Retina (tissue), 1 donor: ENCODE data around the gene MYOG.

Experiments used
- DNase-seq: peaks from one replicate; pipeline ENCODE4 v3.0.0-alpha.2; 2016

Gene MYOG

DNA sequence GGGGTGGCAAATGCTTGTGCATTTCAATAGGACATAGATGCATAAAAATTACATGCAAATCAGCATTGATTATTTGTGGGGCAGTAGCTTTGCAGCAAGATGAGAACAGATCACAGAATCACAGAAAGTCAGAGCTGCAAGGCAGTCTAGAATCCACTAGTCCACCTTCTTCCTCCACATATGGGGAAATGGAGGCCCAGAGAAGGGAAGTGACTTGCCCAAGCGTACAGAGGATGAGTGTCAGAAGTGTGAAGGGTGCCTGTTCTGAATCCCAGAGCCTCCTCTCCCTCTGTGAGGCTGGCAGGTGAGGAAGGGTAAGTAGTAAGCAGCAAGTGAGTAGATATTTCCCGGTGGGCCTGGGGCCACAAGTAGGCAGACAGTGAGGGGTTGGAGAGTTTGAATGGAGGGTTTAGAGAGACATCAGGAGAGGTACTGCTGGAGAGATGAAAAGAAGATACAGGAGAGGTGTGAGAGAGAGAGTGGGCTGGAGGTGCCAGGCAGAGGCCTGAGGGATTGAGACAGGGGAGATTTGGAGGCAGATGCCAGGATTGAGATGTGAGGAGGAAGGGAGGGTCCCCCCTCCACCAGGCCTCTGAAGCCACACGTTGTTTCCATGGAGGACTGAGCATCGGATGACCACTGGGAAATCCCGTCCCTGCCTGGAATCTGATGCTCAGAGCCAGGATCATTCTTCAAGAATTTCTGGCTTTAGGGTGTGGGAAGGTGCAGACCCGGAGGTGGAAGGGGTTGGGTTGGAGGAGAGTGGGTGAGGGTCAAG, 4.8 kb upstream of the MYOG start:
- no peak for DNase-seq

DNA sequence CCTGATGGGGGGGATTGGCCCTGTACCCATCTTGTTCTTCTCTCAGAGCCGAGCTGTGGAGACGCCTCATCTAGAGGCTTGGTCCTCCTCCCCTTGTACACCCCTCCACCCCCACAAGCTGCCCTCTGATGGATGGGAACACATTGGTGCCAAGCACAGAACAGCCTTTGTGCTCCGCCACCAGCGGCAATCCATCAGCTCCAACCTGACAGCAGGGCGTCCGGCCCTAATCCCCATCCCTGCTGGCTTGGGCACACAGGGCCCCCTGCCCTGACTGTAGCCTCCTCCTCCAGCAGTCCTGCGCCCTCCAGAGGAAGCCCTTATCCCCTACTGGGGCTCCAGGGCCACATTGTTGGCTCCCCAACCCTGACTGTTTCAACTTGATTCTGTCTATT, 3.8 kb upstream of the MYOG start:
- no peak for DNase-seq

DNA sequence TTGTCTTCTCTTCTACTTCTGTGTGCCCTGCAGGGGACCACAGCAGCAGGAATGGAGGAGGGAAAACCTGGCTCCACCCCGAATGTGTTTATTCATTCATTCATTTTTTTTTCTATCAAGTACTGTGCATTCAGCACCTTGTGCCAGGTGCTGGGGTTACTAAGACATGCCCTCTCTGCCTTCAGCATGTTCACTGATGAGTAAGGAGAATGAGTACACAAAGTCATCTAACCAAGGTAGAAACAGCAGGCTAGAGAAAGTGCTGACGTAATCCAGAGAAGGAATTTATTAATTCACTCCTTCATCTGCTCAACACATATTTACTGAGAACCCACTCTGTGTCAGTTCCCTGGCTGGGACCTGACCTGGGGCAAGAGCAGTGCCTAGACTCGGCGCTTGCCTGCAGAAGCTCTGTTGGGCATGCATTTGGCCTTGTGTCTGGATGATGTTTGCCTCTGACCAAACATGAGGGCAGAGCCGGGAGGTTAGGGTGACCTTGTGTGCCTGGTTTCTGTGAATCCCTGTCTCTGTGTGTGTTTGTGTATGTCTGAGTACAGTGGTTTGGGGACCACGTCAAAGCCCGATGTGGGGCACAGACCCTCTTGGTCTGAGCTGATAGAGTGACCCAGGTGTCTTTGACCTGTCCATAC, 3.3 kb upstream of the MYOG start:
- DNase-seq, result no peak

DNA sequence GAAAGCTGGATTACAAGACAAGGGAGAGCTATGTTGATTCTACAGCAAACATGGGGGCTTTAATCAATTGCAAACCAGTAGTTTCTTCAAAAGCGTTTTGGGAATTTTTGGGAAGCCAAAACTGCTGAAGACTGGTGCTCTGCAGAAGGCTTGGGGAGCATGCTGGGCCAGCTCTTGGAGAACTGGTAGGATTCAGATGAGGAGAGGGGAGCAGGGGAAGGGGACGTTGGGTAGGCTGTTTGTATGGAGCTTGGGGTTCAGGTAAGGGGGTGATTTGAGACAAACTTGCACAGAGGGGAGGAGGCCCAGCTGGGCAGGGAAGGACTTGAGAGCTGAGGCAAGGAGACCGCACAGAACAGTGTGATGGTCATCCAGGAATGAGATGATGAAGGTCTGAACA, 2.6 kb upstream of the MYOG start:
- DNase-seq, result no peak

DNA sequence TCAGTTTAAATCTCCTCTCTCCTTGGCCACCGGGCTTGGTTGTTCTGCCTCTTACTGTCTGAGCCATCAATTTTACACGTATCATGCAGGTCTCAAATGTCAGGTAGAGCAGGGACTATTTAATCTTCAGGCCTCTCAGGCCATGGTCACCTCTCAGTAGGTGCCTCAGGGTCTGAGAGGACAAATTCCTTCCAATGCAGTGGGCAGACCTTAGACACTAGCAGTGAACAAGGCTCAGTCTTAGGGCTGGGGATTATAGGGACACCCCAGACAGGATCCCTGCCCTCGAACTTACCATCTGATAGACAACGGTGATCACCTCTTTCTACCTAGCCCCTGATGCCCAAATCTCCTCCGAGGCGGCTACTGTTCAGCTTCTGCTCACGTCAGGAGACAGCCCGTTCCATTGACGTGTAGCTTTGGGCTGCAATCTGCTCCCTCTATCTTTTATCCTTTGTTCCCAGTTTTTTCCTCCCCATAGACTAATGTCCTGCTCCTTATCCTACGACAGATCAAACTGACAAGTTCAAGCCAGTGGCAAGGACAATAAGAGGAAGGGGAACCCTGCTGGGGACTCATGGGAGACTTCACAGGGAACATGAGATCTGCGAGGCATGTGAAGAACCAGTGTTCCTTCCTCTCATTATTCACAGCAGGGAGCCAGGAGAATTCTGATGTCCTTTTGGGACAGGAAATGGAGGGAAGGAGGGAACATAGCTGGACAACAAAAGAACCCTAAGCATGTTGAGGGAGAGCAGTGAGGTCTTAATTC, 1.4 kb upstream of the MYOG start:
- DNase-seq, result no peak

DNA sequence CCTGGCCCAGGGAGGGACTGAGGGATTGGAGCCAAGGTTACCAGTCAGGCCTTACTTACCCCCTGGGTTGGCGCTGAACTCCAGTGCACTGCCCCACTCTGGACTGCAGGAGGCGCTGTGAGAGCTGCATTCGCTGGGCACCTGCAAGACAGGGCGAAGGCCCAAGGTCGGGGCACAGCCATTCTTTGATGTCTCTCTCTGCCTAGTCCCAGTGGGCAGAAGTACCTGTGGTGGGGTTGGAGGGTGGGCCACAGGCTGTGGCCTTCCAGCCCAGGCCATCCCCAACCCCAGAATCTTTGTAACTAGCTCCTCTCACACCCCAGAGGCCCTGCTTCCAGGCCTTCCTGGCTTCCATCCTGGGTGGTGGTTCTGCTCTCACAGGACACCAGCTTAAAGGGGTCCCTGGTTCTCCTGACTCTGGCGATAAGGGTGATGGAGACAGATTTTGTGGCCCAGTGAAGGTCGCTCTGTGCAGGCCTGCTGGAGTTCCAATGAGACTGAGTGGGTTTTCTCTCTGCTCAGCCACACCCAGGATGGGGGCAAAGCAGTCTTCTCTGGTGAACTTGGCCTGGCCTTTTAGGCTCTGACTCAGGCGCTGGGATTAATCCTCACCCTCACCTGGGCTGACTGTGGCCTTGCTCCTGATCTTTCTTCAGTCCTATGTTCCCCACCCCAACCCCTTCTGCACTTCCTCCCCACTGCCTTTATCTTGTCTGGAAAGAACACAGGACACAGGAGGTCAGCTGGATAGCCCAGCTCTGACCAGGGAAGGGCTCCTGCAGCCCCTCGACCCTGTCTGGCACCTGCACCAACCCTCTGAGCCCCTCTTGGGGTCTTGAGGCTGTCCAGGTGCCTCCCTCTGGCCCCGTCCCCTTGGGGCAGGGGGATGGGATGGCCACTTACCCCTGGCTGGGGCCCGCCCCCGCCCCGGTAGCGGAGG, 954 bp downstream of the MYOG start:
- DNase-seq, result no peak

DNA sequence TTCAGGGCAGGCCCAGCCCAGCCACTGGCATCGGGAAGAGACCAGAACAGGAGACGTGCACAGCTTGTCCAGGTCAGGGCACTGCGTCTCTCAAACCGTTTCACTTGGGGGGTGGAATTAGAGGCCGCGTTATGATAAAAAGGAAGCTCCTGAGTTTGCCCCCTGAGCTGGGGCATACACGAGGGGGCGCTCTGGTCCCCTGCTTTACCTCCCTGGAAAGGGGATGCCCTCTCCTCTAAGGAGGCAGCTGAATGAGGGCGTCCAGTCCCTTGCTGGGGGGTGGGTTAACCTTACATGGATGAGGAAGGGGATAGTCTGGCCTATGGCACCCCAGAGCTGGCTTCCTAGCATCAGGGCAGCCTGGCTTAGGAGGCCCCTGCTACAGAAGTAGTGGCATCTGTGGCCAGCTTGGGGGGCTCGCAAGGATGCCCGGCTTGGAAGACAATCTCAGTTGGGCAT, 2.3 kb downstream of the MYOG start:
- no peak for DNase-seq

DNA sequence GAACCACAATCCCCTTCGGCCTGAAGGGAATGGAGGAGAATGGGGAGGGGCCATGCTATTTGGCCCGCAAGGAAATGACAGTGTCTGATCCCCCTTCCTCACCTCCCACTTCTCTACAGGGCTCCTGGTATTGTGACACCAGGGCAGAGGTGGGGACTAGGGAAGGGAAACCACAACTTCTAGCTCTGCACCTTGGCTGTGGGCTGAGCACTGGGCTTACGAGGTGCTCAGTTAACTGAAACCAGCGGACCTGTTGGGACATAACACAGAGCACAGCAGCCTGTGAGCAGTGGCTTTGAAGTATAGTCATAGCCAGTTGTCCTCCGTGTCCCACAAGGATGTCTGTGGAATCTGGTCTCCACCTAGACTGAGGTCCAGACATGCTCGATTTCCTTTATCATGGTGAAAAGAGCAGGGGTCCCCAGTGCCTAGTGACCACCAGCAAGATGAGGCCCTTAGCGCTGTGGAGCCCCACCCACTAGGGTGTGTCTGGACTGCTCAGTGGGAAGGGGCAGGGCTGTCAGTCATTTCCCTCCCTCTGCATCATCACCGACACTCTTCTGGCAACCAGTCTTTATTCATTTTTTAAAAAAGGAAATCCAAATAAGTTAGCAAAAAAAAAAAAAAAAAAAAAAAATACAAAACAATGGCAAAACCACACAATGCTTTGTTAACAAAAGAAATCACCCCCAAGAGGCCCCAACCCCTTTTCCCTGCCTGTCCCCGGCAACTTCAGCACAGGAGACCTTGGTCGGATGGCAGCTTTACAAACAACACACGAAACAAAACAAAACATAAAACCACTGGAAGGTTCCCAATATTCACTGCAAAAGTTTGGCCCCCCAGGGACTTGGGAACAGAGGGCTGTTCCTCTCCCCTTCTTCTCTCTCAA, 3.0 kb downstream of the MYOG start:
- DNase-seq, result no peak

DNA sequence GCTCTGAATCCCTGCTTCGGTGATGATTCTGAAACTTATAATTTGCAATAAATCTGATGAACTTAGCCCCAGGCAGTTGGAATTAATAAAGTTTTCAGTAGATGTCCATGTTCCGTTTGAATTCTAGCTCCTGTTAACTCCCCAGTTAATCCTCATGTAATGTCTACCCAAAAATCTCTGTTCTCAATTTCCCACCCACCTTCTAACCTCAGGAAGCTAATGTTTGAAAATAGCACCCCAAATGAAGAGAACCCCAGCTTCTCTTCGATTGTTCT, 3.6 kb downstream of the MYOG start:
- no peak for DNase-seq

DNA sequence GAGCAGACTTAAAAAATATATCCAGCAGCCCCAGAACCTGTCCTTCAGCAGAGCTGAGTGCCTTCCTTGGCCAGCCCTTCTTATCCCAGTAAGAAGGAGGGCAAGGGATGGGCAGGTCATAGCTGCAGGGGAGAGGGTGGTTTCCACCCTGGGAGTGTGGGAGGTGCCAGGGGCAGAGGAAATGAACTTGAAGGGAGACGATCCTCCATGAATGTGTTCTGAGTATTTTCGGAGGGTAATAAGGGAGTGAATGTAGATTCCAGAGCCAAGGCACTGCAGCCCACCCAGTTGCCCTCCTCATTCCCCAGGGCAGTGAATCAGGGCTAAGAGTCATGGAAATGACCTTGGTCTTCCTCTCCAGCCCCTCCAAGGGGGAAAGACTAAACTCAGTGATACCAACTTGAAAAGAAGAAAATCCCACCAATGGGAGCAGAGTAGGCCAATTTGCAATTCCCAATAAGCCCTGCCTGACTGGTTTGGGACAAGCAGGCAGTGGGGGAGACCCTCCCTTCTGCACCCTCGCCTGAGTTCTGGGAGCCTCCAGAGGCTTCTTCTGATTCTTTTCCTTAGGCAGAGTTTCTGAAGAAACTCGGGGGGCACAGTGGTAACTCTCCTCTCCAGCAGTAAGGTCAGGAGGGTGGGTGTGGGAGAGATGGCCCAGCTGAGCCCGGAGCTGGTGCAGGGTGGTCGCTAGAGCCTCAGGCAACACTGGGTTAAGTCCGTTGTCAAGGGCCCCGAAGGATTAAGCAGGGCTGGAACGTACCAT, 4.2 kb downstream of the MYOG start:
- DNase-seq, result no peak

DNA sequence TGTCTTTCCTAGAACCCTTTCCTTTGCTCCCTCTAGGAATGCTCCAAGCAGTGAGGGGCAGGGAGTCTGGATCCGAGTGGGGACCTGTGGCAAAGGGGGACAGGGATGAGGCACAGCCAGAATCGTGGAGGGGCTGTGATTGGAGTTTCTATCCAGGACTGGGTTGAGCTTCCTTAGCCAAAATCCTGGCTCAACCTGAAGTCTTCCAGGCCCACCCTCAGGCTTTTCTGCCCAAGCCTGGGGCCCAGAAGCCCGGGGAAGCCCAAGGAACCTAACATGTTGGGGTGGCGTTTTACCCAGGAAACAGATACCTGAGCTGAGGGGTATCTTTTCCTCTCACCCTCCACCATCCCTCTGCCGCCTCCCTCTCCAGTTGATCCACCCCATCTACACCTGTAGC, 5.4 kb downstream of the MYOG start:
- no peak for DNase-seq

DNA sequence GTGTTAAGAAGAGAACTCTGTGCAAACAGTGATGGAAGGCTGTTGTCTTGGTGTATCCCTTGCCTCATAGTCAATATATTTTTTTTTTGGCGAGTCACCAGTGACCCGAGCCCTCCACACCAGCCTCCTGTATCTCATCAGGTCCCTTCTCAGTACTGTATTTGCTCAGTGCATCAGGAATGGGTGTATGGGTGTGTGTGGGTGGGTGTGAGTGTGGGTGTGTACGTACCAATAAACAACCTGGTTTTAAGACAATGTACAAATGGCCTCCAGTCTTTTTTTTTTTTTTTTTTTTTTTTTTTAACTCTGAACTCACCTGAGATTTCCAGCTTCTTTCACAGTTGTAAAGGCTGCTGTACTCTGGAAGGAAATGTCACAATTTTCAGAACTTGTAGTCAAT, 7.3 kb downstream of the MYOG start:
- no peak for DNase-seq

DNA sequence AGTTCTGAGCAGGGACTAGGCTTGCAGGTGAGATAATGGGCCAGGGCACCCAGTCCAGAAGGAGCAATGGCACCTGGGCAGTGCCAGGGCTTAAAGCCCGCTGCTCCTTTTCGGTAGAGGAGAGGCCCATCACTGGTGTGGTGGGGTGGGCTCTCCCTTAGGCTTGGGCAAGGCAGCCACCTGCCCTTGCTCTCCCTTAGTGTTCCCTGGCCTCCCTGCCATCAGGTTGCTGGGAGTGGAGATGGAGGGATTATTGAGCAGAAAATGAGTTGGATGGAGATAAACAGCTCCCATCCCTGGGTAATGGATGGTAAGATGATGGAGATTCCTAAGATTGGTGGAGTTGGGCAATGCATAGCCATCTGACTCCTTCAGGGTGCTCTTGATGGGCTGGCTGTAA, 7.9 kb downstream of the MYOG start:
- DNase-seq, result no peak

DNA sequence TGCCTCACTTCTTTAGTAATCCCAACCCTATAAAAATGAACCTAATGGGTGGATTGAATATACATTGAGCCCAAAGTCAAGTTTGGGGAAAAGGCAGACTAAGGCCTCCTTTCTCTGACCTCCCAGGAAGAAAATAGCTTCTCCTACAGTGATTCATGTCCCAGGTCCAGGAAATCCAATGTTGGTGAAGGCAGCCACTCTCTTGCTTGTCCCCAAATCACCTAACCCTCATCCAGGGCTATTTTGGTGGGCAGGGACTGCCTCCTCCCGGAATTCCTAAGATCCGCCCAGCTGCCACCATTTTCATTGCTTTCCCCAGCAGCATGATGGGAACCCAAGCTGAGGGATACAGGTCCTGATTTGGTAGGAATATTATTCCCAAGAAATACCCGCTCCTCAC, 8.4 kb downstream of the MYOG start:
- DNase-seq, result no peak

DNA sequence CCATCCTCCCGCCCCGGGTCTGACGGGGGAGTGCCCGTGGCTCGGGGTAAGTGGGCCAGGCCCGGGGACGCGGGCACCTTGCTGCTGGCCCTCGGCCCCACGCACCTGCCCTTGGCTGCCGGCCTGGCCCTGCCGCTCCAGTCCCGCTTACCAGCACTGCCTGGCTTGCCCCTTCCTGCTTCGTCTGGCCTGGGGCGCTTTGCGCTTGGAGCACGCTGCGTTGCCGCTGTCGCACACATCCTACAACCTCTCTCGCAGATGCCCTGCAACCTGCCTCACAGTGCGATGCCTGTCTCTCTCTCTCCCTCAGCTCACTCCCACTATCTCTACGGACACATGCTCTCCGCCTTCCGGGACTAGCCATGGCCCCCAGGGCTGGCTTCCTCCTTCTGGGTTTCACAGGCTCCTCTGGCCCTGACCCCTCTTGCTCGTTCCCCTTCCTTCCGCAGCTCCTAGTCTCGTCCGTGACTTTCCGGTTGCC, 9.7 kb downstream of the MYOG start:
- DNase-seq, result no peak

DNA sequence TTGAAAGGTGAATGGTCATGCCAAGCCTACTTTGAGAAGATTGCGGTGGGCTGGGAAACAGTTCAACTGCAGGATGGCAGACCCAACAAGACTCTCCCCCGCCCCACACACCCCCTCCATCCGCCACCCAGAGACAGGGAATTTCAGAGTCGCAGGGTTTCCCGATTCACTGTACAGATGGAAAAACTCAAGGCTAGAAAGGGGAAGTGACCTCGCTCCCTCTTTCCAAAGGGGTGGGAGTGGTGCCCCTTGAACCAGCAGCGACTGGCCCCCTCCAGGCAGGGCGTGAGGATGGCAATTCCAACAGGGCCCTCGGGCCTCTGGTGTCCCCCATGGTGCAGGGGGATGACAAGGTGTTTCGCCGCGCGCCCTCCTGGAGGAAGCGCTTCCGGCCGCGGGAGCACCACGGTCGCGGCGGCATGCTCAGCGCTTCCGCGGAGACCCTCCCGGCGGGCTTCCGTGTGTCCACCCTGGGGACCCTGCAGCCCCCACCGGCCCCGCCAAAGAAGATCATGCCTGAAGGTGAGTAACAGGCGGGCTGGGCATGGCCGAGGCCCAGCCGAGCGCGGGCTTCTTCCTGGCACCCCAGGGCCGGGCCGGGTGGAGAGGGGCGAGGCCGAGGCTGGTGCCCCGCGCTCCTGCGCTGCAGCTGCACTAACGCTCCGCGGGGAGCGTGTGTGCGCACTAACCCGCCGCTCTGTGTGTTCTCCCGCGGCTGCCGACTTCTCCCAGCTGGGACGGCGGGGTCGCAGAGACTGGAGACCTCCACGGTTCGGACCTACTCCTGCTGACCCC, 10.4 kb downstream of the MYOG start:
- DNase-seq, result peak; percentile 82

DNA sequence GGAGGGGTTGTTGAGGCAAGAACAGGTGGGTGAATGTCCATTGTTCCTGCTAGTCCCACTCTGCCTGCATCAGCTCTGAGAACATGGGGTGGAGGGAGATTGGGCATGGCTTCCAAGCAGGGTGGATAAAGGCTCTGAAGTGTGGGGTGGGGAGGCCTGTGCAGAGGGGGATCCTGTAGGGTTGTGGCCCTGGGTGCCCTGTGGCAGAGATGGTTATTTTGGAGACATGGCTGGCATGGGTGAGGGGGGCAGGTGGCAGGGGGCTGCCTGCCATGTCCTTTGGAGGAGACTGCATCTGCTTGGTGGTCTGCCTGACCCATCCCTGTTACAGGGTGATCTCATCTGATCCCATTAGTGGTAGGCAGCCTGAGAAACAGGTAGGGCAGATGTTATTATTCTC, 11.2 kb downstream of the MYOG start:
- no peak for DNase-seq

DNA sequence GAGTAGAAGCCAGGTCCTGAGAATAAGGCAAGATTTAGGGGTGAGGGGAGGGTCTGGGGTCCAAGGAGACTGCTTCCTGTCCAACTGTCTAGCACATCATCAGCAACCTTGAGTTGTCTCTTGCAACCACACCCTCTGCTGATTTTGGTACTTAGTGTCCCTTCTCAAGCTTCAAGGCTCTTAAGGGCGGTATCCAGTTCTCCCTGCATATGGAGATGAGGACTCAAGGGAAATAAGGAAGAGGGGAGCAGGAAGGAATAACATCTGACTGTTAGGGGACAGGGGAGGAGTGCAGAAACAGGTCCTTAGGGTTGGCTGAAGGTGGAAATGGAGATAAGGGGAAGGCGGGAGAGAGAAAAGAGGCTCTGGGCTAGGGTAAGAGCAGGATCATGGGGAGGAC, 12.3 kb downstream of the MYOG start:
- no peak for DNase-seq

DNA sequence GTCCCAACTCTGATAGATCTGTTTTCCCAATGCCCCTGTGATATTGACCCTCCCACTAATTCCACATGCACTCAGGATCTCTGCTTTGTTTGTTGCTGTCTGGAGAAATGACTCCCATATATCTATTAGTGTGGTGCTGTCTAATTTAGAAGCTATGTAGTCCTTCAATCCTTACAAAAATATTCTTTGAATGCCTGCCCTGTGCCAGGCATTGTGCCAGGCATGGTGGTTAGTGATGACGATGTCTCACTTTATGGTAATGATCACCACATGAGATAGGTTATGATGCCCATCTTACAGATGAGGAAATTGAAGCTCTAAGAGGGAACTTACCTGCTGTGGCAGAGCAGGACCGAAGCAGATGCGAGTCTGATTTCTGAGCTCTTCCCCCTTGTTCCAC, 12.9 kb downstream of the MYOG start:
- DNase-seq, result no peak

DNA sequence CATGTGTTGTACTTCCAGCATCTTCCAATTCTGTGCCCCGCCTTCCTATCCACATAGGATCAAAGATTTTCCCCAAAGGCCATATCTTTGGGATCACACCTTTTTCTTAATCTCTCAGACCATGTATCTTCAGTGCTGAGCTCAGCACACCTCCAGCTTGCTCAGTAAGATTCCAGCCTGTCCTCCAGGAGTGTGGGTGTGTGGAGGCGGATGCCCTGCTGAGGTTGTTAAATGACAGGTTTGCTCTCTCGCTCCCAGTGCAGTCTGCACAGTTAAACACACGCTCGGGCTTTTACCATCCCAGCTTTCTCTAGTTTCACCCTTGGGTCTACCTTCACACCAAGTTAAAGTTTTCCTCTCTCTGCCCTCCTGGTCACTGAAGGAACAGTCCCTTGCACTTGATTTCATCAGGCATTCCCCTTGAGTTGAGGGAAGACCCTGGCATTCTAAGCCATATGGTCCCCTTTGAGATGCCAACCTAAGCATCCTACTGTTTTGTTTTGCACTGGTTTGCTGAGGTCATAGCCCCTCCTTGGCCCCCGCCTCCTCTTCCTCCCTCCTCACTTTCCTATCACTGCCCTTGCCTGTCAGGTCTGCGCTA, 13.7 kb downstream of the MYOG start:
- DNase-seq, result no peak
